Suprapubic skin (tissue), 3 donors: ENCODE measurements around the gene PASD1.

ENCODE experiments used
- EP300 ChIP-seq: sonication (generic); formaldehyde crosslinking; IDR thresholded peaks from one replicate; pipeline ENCODE4 v1.6.1; 2017; ENCODE audit warnings: antibody characterized with exemption
- POLR2A ChIP-seq, 2 donors: fragments of 450-650 bp; IDR thresholded peaks; one replicate each; pipeline ENCODE4 v1.6.1; 2017; ENCODE audit warnings: antibody characterized with exemption in 2 of 2, mild to moderate bottlenecking in 2 of 2, moderate library complexity in 2 of 2
- TF ChIP-seq, protein P1 (sequence below), 2 donors: fragments of 200-600 bp in 1 of 2; fragments of 450-650 bp in 1 of 2; sonication (generic) in 1 of 2; IDR thresholded peaks; one replicate each; pipeline ENCODE4 v1.5.1; 2016 to 2019; ENCODE audit warnings: antibody characterized with exemption in 2 of 2, mild to moderate bottlenecking in 1 of 2, moderate library complexity in 1 of 2

DNA sequence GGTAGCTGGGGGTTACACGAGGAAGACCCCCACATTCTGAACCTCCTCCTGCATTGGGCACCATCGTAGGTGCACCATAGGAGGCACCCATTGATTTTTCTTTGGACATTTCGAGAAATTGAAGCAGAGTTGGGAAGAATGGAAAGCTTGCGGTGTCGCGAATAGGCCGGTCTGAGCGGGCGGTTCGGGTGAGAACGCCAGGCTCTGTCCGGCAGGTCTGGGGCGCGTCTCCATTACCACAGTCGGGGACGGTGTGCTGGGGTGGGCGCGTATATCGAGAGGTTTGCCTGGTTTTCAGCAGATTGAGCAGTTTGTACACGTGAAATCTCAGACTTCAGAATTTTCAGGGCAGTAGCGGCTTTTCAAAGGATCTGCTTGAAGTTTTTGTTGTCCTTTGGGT, 560 bp downstream of the PASD1 start:
- TF ChIP-seq EP300 (no peak), POLR2A (IDR thresholded peaks at IDR 0.05) (no peak)
- TF ChIP-seq, protein P1, sequence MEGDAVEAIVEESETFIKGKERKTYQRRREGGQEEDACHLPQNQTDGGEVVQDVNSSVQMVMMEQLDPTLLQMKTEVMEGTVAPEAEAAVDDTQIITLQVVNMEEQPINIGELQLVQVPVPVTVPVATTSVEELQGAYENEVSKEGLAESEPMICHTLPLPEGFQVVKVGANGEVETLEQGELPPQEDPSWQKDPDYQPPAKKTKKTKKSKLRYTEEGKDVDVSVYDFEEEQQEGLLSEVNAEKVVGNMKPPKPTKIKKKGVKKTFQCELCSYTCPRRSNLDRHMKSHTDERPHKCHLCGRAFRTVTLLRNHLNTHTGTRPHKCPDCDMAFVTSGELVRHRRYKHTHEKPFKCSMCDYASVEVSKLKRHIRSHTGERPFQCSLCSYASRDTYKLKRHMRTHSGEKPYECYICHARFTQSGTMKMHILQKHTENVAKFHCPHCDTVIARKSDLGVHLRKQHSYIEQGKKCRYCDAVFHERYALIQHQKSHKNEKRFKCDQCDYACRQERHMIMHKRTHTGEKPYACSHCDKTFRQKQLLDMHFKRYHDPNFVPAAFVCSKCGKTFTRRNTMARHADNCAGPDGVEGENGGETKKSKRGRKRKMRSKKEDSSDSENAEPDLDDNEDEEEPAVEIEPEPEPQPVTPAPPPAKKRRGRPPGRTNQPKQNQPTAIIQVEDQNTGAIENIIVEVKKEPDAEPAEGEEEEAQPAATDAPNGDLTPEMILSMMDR (IDR thresholded peaks at IDR 0.05) = no peak
